Fibroblast of villous mesenchyme (primary cell): ENCODE data around the gene STXBP6. TPM values are rescaled to one million over a fixed set of nuclear protein-coding genes. Genes with fewer than 3 reads are reported as not detected.

Experiments
- DNase-seq: peaks from one replicate; pipeline ENCODE4 v3.0.0-alpha.2; 2010; ENCODE audit warnings: low read depth
- H3K4me3 ChIP-seq: 2 replicates; pipeline ENCODE4 v1.5.1; 2011; ENCODE audit warnings: low read depth, mild to moderate bottlenecking, low read length
- total RNA-seq: library from RNA; depleted of rRNA; stranded (reverse); fragments of >200 nt; gene quantifications from 2 replicates; pipeline ENCODE4 v1.2.3, GENCODE V29; 2012
- TF ChIP-seq, protein P1 (sequence below): IDR thresholded peaks from 2 replicates; pipeline ENCODE4 v1.5.1; 2012; ENCODE audit warnings: low read depth, mild to moderate bottlenecking, low read length; ENCODE audit not compliant: insufficient read depth

STXBP6 gene
- total RNA-seq, 1 donor = 4.7 TPM

- TF ChIP-seq, protein P1, sequence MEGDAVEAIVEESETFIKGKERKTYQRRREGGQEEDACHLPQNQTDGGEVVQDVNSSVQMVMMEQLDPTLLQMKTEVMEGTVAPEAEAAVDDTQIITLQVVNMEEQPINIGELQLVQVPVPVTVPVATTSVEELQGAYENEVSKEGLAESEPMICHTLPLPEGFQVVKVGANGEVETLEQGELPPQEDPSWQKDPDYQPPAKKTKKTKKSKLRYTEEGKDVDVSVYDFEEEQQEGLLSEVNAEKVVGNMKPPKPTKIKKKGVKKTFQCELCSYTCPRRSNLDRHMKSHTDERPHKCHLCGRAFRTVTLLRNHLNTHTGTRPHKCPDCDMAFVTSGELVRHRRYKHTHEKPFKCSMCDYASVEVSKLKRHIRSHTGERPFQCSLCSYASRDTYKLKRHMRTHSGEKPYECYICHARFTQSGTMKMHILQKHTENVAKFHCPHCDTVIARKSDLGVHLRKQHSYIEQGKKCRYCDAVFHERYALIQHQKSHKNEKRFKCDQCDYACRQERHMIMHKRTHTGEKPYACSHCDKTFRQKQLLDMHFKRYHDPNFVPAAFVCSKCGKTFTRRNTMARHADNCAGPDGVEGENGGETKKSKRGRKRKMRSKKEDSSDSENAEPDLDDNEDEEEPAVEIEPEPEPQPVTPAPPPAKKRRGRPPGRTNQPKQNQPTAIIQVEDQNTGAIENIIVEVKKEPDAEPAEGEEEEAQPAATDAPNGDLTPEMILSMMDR = no peak
- H3K4me3 ChIP-seq = no peak overlapping the region
- peak; percentile 57 for DNase-seq
Observed at GRCh38 chr14:24960816-24961215, 89.1 kb downstream of the STXBP6 start.

DNA sequence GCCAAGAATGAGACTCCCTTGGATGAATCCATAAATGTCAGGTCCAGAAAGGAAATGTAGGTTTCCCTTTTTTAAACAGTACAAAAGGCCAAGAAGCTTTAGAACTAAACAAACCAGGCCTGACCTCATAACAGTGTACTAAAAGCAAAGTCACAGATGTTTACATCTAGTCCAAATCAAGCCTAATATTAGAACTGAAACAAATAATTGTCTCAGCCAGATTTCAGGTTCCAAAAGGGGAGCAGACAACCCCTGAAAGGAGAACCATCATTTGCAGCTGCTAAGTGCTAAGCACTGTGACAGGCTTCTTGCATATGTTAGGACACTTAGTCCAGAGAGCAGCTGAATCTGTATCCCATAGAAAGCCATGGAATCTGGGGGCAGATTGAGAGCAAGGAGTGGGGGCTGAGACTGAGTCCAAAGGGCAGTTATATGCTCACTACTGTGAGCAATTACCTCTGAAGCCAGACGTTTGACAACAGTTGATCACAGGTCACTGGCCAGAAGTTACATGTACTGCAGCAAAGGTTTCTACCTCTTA is 90.1 kb downstream of the STXBP6 start:
- H3K4me3 ChIP-seq = no peak overlapping the region
- peak; percentile 75 for DNase-seq
- TF ChIP-seq, protein P1 = no peak

DNA sequence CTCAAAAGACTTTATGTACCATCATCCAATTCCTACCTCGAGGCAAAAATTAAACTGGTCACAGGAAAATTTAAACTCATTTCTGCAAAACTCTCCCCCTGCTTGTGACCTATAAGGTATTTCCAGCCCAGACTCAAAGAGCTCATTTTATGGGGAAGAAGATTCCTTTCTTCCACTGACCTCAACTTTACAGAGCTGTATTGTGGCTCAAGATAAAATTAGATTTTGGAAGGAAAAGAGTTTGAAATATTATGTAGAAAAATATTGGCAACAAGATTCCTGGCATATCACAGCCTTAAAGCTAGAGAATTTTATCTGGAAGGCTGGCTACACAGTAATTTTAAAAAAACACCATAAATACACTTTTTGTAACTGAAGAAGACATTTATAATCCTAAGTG is 91.7 kb downstream of the STXBP6 start:
- DNase-seq = no peak
- TF ChIP-seq, protein P1 = no peak
- H3K4me3 ChIP-seq = no peak overlapping the region

- no peak overlapping the region for H3K4me3 ChIP-seq
- TF ChIP-seq, protein P1 = no peak
- DNase-seq = no peak
Observed at GRCh38 chr14:24957814-24958213, 92.1 kb downstream of the STXBP6 start.

- DNase-seq = no peak
- TF ChIP-seq, protein P1 = no peak
- H3K4me3 ChIP-seq = no peak overlapping the region
Observed at GRCh38 chr14:24956104-24956503, 93.8 kb downstream of the STXBP6 start.

GRCh38 chr14:24954700-24955037 is 95.3 kb downstream of the STXBP6 start:
- no peak for DNase-seq
- TF ChIP-seq, protein P1 = no peak
- H3K4me3 ChIP-seq = no peak overlapping the region

- TF ChIP-seq, protein P1 = no peak
- no peak for DNase-seq
- no peak overlapping the region for H3K4me3 ChIP-seq
Observed at GRCh38 chr14:24954037-24954699, 95.8 kb downstream of the STXBP6 start.
